Measurements from ENCODE around the gene CYB5D1. TPM values are rescaled to one million over a fixed set of nuclear protein-coding genes. Genes with fewer than 3 reads are reported as not detected.

CYB5D1 gene
- total RNA-seq, 1 donor from 2014 or later, result 12.8 TPM

DNA sequence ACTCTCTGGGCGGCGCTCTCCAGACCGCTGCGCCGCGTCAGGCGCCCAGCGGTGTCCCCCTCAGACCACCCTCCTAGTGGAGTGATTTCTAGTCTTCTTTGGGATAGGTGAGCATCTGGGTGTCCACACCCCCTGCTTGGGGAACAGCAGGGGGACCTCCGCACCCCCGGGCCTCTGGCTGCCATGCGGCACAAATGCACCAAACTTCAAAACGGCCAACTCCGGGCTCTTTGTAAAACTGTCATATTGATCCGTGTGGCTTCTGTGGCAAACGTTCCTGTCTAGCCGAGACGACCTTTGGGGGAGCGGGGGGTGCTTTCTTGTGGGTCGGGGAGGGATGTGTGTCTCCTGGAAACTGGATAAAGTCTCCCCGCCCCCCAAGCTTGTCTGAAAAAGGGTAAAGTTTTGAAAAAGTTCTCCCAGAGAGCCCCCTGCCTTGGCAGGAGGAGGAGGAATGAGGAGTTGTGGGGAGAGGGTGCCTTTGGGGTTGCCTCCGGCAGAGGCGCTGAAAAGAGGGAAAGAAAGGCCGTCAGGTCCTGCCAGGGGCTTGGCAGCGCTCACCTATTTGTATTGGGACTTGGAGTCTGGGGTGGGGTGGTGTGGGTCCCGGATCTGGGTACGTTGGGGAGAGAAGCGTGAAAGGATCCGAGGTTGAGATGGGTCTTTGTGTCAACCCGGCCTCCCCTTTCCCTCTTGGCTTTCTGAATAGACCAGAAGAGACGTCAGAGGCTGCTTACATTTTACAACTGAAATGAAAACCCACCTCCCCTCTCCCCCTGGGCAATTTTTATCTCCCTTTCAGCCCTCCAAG is 28.6 kb downstream of the CYB5D1 start:
- peak; percentile 61 for DNase-seq

DNA sequence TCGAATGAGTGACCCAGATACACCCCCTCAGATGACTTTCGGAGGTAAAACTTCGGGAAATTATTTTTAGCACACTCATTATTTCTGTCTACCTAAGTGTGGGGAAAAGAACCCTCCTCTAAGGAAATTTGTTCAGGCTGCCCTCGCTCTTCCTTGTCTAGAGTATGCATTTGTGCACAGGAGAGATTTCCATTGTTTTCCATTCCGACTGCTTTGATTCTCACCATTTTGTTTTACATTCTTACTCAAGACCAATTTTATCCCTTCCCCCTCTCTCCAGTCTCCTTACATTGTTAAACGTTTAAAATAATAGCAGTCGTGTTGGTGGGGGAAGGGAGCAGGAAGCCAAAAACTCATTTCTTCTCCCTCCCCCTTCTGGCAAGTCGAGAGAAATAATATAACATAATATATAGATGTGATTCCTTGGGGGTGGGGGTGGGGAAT is 29.3 kb downstream of the CYB5D1 start:
- DNase-seq, result no peak

DNA sequence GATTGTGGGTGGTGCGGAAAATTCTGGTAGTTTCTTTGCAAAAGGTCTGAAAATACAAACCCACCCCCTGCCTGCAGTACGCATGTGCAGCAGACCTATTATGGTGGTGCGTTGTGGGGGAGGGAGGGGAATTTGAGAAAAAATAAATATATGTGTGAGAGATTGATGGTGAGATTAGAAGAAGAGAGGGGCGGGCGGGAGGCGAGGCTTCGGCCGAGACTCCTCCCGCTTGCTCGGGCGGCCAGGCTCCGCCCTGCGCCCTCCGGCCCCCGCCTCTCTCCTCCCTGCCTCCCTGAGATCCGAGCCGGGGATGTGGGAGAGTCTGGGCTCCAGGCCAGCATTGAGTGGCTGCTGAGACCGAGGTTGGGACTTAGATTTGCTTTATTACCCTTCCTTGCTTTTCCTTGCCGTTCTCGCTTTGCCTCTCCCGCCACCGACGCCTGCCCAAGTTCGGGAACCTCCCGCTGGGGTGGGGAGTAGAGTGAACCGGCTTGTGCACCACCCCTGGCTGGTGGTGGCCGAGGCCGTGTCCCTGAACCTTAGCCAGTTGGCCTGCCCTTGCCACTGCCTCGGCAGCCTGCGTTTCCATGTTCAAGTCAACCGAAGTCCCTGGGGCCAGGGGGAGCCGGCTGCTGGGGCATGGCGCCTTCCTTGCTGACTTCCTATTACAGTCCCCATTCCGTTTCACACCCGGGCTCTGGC is 29.8 kb downstream of the CYB5D1 start:
- DNase-seq, result peak; percentile 99

DNA sequence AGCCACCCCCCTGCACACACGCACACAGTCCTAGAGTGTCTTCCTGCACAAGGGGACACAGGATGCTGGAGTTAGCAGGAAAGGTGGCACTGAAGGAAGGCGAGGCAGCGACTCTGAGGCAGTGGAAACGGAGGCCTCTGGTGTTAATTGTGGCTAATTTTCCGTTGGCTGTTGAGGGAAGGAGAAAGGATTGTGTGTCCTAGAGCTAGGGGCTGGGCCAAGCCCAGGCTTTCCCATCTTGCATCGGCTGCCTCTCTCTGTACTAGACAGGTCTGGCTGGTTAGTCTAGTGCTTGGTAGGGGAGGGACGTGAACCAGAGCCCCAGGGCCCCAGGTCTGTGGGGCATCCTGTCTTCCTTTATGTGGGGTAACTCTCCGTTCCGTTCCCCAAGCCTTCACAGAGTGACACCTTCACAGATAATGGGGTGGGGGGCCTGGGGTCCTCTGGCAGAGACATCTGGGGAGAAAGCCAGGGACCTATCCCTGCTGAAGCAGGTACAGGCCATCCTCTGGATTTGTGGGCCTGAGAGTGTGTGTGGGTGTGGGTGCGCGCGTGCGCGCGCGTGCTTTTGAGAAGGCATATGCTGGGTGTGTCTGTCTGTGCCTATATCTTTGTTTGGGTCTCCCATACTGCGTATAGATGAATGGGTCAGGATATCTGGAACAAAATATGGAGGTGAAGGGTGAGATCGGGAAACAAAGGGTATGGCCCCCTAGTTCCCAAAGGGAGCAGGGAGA is 30.5 kb downstream of the CYB5D1 start, which contains the start of gene CHD3:
Gene CHD3 (plus strand): TSS at position 606 of the 737 bp plus-strand sequence. CDS start 212 bp downstream, outside the sequence.
- peak; percentile 77 for DNase-seq

DNA sequence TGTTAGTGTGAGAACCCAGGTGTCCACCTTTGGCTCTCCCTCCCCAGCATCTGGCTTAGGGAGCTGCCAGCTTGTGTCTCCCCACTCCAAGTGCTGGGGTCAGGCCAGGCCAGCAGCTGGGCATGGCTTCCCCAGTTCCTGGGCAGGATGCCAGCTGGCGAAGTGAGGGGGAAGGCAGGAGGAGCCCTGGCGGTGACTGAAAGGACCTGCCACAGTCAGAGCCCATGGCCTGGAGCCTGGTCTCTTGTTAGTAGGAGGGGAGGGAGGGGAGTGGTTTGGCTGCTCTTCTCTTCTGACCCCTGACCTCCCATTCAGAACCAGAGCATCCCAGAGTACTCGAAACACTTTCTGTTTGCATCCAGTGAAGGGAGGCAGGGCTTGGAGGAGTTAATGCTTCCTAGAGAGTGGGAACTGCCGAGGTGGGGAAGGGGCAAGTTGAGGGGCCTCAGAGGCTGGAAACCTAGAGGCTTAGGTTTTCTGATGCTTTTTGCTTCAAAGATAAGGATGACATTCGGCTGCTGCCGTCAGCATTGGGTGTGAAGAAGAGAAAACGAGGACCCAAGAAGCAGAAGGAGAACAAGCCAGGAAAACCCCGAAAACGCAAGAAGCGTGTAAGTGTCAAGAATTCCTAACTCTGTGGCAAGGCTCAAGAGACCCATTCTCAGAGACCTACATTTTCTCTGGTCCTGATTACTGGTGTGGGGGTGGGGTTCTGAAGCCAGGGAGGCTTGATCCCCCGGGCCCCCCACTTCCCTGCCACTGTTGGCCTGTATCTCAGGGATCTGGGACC is 31.6 kb downstream of the CYB5D1 start:
- DNase-seq, result peak; percentile 99

DNA sequence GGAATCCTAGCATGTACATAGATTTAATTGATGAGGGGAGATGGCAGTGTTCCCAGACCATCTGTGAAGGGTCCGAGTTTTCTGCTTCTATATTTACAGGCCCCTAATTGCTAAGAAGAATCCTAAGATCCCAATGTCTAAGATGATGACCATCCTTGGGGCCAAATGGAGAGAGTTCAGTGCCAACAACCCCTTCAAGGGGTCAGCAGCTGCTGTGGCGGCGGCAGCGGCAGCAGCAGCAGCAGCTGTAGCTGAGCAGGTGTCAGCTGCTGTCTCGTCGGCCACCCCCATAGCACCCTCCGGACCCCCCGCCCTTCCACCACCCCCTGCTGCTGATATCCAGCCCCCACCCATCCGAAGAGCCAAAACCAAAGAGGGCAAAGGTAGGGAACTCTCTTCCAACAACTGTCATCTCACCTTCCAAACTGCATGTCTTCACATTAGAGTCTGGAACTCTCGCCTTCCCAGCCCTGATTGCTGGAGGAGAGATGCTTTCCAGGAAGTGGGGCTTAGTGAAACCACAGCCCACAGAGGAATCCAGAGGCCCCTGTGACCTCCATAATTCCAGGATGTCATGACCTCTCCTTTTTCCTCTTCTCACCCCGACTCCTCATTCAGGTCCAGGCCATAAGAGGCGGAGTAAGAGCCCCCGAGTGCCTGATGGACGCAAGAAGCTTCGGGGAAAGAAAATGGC is 35.5 kb downstream of the CYB5D1 start:
- peak; percentile 89 for DNase-seq

DNA sequence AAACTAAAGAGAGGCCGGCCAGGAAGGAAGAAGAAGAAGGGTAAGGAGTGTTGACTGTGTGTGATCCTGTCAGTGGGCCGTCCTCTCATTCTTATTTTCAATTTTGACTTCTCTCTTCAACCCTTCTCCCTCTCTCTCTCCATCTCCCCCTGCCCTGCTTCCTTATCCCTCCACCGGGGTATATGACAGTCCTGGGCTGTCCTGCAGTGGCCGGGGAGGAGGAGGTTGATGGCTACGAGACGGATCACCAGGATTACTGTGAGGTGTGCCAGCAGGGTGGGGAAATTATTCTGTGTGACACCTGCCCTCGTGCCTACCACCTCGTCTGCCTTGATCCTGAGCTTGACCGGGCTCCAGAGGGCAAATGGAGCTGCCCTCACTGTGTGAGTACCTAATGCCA is 36.4 kb downstream of the CYB5D1 start:
- no peak for DNase-seq

DNA sequence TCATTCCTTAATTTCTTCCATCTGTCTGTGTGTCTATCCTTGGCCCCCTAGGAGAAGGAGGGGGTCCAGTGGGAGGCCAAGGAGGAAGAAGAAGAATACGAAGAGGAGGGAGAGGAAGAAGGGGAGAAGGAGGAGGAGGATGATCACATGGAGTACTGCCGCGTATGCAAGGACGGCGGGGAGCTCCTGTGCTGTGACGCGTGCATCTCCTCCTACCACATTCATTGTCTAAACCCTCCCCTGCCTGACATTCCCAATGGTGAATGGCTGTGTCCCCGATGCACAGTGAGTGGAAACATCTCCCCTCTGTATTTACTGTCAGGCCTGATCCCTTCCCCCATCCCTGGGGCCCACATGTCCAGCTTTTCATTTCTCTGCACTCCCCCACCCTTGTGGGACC is 37.1 kb downstream of the CYB5D1 start:
- no peak for DNase-seq

DNA sequence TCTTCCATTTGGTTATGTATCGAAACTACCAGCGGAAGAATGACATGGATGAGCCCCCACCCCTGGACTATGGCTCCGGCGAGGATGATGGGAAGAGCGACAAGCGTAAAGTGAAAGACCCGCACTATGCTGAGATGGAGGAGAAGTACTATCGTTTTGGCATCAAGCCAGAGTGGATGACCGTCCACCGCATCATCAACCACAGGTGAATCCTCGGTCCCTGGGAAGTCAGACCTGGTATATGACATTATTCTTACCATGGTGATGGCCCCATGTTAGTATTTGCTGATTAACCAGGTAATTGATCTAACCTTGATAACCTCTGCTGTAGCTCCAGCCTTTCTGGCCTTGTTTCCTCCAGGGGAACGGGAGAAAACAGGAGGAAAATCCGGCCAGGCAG is 39.3 kb downstream of the CYB5D1 start:
- no peak for DNase-seq

DNA sequence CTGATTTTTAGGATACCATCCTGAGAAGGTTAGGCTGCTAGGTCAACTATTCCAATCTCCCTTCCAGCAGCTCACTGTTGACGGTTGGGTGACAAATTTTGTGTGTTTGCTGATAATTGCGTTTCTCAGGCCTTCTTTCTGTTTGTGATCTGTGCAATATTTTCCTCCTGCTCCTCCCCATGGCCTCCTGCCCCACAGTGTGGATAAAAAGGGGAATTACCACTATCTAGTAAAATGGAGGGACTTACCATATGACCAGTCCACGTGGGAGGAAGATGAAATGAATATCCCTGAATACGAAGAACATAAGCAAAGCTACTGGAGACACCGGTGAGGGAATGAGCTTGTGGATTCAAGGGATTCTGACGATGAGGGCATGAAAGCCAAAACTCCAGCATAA is 40.0 kb downstream of the CYB5D1 start:
- DNase-seq, result peak; percentile 66

DNA sequence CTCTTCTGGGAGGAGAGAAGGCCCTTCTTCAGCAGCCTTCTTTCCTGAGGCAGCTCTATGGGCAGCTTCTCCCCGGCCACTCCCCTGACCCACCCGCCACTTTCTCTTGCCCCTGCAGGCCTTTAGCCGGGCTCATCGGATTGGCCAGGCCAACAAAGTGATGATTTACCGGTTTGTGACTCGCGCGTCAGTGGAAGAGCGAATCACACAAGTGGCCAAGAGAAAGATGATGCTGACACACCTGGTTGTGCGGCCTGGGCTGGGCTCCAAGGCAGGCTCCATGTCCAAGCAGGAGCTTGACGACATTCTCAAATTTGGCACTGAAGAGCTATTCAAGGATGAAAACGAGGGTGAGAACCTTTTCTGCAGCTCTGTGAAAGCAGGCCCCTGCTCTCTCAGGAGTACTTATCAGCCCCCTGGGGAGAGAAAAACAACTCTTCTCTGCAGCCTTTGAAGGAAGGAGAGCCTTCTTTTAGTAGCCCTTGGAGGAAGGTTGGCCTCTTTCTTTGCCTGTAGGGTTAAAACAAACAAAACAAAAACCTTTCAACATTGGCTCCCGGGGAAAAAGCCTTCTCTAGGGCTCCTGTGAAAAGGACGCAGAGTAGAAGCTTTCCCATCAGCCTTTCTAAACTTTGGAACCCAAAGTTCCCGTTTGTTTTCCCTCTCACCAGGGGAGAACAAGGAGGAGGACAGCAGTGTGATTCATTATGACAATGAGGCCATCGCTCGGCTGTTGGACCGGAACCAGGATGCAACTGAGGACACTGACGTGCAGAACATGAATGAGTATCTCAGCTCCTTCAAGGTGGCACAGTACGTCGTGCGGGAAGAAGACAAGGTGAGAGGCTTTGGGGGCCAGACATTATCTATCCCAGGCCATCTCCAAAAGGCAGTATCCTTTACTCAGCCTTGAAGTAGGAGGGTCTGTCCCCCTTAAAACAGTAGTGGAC is 45.6 kb downstream of the CYB5D1 start:
- DNase-seq, result peak; percentile 43

DNA sequence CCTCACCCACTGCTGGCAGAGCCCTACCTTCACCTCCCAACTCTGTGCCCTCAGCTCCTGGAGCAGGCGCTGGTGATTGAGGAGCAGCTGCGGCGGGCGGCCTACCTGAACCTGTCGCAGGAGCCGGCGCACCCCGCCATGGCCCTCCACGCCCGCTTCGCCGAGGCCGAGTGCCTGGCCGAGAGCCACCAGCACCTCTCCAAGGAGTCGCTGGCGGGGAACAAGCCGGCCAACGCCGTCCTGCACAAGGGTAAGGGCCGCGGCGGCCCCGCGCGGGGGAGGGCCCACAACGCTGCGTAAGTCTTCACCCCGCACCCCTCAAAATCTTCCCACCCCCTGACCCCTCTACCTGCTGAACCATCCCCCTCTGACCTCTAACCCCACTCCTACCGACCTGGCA is 51.3 kb downstream of the CYB5D1 start:
- DNase-seq, result no peak

DNA sequence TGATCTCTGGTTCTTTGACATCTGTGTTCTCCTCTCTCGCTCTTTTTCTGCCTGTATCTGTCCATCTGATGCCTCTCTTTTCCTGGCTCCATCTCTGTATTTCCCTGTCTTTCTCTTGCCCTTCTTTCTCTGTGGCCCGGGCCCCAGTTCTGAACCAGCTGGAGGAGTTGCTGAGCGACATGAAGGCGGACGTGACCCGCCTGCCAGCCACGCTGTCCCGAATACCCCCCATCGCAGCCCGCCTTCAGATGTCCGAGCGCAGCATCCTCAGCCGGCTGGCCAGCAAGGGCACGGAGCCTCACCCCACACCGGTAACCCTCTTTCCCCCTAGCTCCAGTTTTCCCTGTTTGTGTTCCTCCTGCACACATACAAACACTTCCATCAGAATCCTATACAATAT is 52.5 kb downstream of the CYB5D1 start:
- DNase-seq, result no peak

DNA sequence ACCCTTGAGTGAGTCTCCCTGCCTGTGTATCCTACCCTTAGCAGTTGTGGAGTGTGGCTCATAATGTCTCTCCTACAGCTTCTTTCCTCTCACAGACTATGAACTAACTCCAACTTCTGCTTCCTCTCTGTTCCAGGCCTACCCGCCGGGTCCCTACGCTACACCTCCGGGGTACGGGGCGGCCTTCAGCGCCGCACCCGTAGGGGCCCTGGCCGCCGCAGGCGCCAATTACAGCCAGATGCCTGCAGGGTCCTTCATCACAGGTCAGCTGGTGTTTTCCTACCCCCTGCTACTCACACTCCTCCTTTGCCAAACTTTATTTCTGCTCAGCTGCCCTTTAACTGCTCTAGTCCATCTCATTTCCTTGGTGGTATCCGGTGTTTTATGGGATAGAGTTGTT is 52.9 kb downstream of the CYB5D1 start:
- DNase-seq, result no peak

DNA sequence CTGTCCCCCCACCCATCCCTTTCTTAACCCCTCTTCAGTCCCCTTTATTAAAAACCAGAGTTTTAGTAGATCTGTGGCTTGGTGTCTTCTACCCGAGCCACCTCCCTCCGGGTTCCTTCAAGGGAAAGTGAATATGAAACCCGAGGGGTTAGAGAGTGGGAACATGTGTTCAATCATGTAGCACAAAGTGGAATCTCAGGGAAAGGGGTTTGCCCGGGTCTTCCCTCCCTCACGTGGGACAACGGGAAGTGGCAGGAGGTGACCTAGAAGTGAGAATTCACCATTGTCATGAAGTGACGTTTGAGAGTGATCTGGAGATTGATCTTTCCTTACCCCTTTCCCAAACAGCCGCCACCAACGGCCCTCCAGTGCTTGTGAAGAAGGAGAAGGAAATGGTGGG is 53.3 kb downstream of the CYB5D1 start:
- no peak for DNase-seq

Small RNA genes within 50 kb of the gene (small RNA-seq; reads per million reads assigned to genes)
- 1.5 reads per million, percentile 88 among the genes with 10 or more reads in this experiment for gene SCARNA21 (ENCODE audit: low replicate concordance)

Other genes starting within 250 kb of the CYB5D1 start
- 47.8 TPM for gene FXR2, start 243.1 kb upstream of the CYB5D1 start, total RNA-seq
- gene SAT2, start 230.2 kb upstream of the CYB5D1 start, total RNA-seq, result 33.2 TPM
- gene SHBG, start 227.9 kb upstream of the CYB5D1 start, total RNA-seq, result not detected
- gene ATP1B2, start 207.1 kb upstream of the CYB5D1 start, total RNA-seq, result 0.92 TPM
- gene TP53, start 170.5 kb upstream of the CYB5D1 start, total RNA-seq, result 23.6 TPM
- gene WRAP53, start 169.5 kb upstream of the CYB5D1 start, total RNA-seq, result 5.2 TPM
- gene EFNB3, start 152.8 kb upstream of the CYB5D1 start, total RNA-seq, result 2.3 TPM
- gene DNAH2, start 140.3 kb upstream of the CYB5D1 start, total RNA-seq, result 0.31 TPM
- 8.4 TPM for gene KDM6B, start 23.8 kb upstream of the CYB5D1 start, total RNA-seq
- 4.5 TPM for gene TMEM88, start 2.9 kb upstream of the CYB5D1 start, total RNA-seq
- 64.7 TPM for gene NAA38, start 444 bp upstream of the CYB5D1 start, total RNA-seq
- gene CHD3, start 30.8 kb downstream of the CYB5D1 start, total RNA-seq, result 78.9 TPM
- gene RNF227, start 58.3 kb downstream of the CYB5D1 start, total RNA-seq, result 12.5 TPM
- 0.82 TPM for gene KCNAB3, start 71.9 kb downstream of the CYB5D1 start, total RNA-seq
- 21.7 TPM for gene TRAPPC1, start 73.9 kb downstream of the CYB5D1 start, total RNA-seq
- 18.2 TPM for gene CNTROB, start 74.2 kb downstream of the CYB5D1 start, total RNA-seq
- not detected for gene GUCY2D, start 144.6 kb downstream of the CYB5D1 start, total RNA-seq
- gene ALOX15B, start 181.1 kb downstream of the CYB5D1 start, total RNA-seq, result 2.2 TPM
- gene ALOX12B, start 229.7 kb downstream of the CYB5D1 start, total RNA-seq, result 0.72 TPM

Measured in tongue (tissue), 3 donors.